Testis (tissue), 2 donors: ENCODE data around the gene SPIN1.

Experiments used
- POLR2A ChIP-seq: fragments of 450-650 bp; IDR thresholded peaks from one replicate; pipeline ENCODE4 v1.6.1; 2017; ENCODE audit warnings: antibody characterized with exemption, mild to moderate bottlenecking, moderate library complexity
- TF ChIP-seq, protein P1 (sequence below), 3 experiments: fragments of 450-650 bp in 2 of 3; fragments of 200-600 bp in 1 of 3; sonication (generic) in 1 of 3; IDR thresholded peaks; one replicate each; pipeline ENCODE4 v1.5.1; 2016 to 2019; ENCODE audit warnings: antibody characterized with exemption in 3 of 3, mild to moderate bottlenecking in 2 of 3, moderate library complexity in 1 of 3

GRCh38 chr9:88447431-88447830, 59.2 kb downstream of the SPIN1 start:
- TF ChIP-seq POLR2A, result no peak
- TF ChIP-seq, protein P1, sequence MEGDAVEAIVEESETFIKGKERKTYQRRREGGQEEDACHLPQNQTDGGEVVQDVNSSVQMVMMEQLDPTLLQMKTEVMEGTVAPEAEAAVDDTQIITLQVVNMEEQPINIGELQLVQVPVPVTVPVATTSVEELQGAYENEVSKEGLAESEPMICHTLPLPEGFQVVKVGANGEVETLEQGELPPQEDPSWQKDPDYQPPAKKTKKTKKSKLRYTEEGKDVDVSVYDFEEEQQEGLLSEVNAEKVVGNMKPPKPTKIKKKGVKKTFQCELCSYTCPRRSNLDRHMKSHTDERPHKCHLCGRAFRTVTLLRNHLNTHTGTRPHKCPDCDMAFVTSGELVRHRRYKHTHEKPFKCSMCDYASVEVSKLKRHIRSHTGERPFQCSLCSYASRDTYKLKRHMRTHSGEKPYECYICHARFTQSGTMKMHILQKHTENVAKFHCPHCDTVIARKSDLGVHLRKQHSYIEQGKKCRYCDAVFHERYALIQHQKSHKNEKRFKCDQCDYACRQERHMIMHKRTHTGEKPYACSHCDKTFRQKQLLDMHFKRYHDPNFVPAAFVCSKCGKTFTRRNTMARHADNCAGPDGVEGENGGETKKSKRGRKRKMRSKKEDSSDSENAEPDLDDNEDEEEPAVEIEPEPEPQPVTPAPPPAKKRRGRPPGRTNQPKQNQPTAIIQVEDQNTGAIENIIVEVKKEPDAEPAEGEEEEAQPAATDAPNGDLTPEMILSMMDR (IDR thresholded peaks at IDR 0.05), result no peak
